ENCODE data around the gene TYW3.

Gene TYW3

GRCh38 chr1:74714429-74715235, 18.3 kb upstream of the TYW3 start:
- H3K4me3 ChIP-seq (ENCODE audit: low read length) = no peak overlapping the region
- no peak for DNase-seq (ENCODE audit: low read depth)
- TF ChIP-seq CTCF (IDR thresholded peaks at IDR 0.05; ENCODE audit: insufficient read depth, low read depth, low read length, missing control alignments) = no peak

GRCh38 chr1:74715236-74715502, 17.8 kb upstream of the TYW3 start:
- no peak for DNase-seq (ENCODE audit: low read depth)
- no peak overlapping the region for H3K4me3 ChIP-seq (ENCODE audit: low read length)
- no peak for TF ChIP-seq CTCF (IDR thresholded peaks at IDR 0.05; ENCODE audit: insufficient read depth, low read depth, low read length, missing control alignments)

DNA sequence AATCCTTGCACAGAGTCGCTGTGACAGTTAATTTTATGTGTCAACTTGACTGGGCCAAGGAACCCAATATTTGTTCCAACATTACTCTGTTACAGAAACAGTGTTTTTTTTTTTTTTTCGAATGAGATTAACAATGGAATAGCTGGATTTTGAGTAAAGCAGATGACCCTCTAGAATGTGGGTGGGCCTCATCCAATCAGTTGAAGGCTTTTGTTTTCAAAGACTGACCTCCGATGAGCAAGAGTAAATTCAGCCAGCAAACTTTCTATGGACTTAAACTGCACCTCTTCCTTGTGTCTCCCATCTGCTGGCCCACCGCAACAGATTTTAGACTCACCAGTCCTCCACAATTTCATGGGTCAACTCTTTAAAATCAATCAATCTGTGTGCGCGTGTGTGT, 17.1 kb upstream of the TYW3 start:
- no peak for TF ChIP-seq CTCF (IDR thresholded peaks at IDR 0.05; ENCODE audit: insufficient read depth, low read depth, low read length, missing control alignments)
- no peak overlapping the region for H3K4me3 ChIP-seq (ENCODE audit: low read length)
- DNase-seq (ENCODE audit: low read depth) = no peak

- TF ChIP-seq CTCF (IDR thresholded peaks at IDR 0.05; ENCODE audit: insufficient read depth, low read depth, low read length, missing control alignments) = no peak
- no peak overlapping the region for H3K4me3 ChIP-seq (ENCODE audit: low read length)
- DNase-seq (ENCODE audit: low read depth) = no peak
Measured at GRCh38 chr1:74716822-74717221, 16.1 kb upstream of the TYW3 start.

DNA sequence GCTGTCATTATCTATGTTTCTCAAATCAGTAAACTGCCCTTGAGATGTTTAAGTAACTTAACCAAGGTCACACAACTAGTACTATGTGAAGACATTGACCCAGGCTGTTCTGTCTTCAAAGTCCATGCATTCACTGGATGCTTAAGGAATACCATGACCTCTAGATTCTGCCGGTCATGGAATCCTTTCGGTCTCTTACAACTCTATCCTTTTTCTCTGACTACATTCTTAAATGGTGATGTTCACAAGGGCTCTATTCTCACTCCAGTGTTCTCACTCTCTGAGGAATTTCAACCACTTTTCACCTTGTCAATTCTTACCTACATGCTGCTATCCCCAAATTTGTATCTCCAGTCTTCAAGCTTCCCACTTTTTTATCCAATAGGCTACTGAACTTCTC, 15.3 kb upstream of the TYW3 start:
- TF ChIP-seq CTCF (IDR thresholded peaks at IDR 0.05; ENCODE audit: insufficient read depth, low read depth, low read length, missing control alignments) = no peak
- no peak for DNase-seq (ENCODE audit: low read depth)
- no peak overlapping the region for H3K4me3 ChIP-seq (ENCODE audit: low read length)

GRCh38 chr1:74726063-74726462, 6.9 kb upstream of the TYW3 start:
- H3K4me3 ChIP-seq (ENCODE audit: low read length) = no peak overlapping the region
- no peak for DNase-seq (ENCODE audit: low read depth)
- no peak for TF ChIP-seq CTCF (IDR thresholded peaks at IDR 0.05; ENCODE audit: insufficient read depth, low read depth, low read length, missing control alignments)

DNA sequence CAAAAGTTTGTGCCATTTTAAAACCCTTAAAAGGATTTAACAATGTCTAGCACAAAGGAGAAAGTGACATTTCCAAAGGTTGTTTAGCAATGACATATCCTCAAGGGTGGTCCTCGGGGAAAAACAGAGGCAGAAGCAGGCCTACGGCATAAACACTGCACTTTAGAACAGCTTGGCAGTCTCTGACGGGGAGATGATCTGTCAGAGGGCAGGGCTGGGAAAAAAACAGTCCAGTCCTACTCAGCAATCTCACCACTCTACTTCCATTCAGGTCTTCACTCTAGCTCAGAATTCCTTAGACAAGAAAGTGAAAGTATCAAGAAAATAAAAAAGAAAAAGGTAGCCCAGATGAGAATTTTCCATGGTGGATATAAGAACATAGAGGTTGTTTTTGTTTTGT, 4.2 kb upstream of the TYW3 start:
- DNase-seq (ENCODE audit: low read depth) = no peak
- no peak for TF ChIP-seq CTCF (IDR thresholded peaks at IDR 0.05; ENCODE audit: insufficient read depth, low read depth, low read length, missing control alignments)
- no peak overlapping the region for H3K4me3 ChIP-seq (ENCODE audit: low read length)
